Astrocyte (in vitro differentiated cells and primary cell): ENCODE data around the gene HSD17B4.

Source experiments
- CTCF ChIP-seq: IDR thresholded peaks from 2 replicates; pipeline ENCODE4 v1.5.1; 2011; ENCODE audit warnings: low read depth, mild to moderate bottlenecking, inconsistent platforms, low read length, moderate library complexity; ENCODE audit not compliant: insufficient read depth
- EZH2 ChIP-seq: IDR thresholded peaks from 2 replicates; pipeline ENCODE4 v1.6.1; 2012; ENCODE audit warnings: mild to moderate bottlenecking, low read length, inconsistent platforms; ENCODE audit not compliant: insufficient read depth

GRCh38 chr5:119451561-119451960 lies 736 bp upstream of the HSD17B4 start:
- TF ChIP-seq CTCF = no peak
- no peak for TF ChIP-seq EZH2
